ENCODE data around the gene ZNF410.
"Not testable (repeated sequence)": the region's sequence is repeated elsewhere in the genome, so short reads cannot be mapped to it uniquely, and the experiment has no call there.

The ZNF410 gene, protein sequence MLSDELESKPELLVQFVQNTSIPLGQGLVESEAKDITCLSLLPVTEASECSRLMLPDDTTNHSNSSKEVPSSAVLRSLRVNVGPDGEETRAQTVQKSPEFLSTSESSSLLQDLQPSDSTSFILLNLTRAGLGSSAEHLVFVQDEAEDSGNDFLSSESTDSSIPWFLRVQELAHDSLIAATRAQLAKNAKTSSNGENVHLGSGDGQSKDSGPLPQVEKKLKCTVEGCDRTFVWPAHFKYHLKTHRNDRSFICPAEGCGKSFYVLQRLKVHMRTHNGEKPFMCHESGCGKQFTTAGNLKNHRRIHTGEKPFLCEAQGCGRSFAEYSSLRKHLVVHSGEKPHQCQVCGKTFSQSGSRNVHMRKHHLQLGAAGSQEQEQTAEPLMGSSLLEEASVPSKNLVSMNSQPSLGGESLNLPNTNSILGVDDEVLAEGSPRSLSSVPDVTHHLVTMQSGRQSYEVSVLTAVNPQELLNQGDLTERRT

DNA sequence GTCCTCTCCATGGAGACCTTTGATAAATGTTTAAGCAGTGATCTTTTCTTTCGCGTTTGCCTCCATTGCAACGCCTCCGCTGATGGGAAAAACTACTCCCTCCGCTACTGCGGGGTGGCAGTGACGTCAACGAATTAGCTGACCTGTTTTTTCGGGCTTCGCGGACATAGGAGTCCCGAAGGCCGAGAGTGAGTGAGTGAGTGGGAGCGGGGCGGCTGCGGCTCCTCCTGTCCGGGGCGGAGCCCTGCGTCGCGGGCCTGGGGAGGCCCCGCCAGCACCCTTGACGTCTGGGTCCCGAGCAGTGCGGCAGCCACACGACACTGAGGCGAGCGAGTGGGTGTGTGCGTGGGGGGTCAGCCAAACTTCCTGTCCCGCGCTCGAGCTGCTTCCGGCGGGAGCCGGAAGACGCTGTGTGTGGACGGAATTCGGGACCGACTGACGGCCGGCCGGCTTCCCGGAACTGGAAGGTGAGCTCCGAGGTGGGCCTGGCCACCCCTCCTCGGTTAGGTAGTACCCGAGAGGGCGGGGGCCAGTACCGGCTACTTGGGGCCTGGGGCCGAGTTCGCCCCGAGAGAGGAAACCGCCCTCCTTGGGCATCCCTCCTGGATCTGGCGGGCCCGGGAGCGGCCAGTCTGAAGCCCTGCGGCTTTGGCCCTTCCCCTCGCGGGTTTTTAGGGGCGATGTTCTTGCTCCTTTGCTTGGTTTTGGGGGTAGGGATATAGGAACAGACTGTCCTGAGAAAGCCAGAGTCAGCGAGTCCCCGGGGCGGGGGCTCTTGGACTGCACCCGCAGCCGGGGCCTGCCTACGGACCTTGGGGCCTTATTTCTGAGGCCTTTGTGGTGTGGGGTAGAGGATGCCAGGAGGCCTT, at the start of gene ZNF410:
Gene ZNF410, plus strand, starts transcription at position 411 of the 869 bp plus-strand sequence. CDS start 5,317 bp downstream, outside the sequence.
- TF ChIP-seq, protein P1, sequence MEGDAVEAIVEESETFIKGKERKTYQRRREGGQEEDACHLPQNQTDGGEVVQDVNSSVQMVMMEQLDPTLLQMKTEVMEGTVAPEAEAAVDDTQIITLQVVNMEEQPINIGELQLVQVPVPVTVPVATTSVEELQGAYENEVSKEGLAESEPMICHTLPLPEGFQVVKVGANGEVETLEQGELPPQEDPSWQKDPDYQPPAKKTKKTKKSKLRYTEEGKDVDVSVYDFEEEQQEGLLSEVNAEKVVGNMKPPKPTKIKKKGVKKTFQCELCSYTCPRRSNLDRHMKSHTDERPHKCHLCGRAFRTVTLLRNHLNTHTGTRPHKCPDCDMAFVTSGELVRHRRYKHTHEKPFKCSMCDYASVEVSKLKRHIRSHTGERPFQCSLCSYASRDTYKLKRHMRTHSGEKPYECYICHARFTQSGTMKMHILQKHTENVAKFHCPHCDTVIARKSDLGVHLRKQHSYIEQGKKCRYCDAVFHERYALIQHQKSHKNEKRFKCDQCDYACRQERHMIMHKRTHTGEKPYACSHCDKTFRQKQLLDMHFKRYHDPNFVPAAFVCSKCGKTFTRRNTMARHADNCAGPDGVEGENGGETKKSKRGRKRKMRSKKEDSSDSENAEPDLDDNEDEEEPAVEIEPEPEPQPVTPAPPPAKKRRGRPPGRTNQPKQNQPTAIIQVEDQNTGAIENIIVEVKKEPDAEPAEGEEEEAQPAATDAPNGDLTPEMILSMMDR (IDR thresholded peaks at IDR 0.05) = no peak
- peak; percentile 99 for DNase-seq (ENCODE audit: low spot score)
- Histone ChIP-seq H3K27ac (peak within 1 kb of the TSS; percentile 89 to 97), H3K4me3 (peak within 1 kb of the TSS; percentile 91)

DNA sequence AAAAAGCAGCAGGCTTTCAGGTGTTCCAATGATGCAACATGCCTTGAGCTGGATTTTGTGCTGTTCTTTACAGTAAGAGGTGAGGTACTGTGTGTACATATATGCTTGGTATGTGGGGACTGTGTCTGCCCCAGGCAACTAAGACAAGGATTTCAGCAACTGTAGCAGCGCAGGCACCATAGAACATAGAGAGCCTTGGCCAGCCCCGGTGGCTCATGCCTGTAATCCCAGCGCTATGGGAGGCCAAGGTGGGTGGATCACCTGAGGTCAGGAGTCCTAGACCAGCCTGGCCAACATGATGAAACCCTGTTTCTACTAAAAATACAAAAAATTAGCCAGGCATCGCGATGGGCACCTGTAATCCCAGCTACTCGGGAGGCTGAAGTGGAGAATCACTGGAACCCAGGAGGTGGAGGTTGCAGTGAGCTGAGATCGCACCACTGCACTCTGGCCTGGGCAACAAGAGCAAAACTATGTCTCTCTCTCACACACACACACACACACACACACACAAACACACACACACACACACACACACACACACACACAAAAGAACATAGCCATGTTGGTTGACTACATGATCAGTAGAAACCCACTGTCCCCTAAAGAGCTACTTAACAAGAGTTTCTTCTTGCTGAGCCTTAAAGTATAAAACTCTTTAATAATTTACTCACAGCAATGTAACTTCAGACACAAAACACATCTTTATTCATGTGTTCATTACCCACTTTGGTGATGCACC, 48.2 kb upstream of the ZNF410 start:
- H3K27ac ChIP-seq; H3K4me3 ChIP-seq; DNase-seq (ENCODE audit: low spot score): not testable (repeated sequence)

DNA sequence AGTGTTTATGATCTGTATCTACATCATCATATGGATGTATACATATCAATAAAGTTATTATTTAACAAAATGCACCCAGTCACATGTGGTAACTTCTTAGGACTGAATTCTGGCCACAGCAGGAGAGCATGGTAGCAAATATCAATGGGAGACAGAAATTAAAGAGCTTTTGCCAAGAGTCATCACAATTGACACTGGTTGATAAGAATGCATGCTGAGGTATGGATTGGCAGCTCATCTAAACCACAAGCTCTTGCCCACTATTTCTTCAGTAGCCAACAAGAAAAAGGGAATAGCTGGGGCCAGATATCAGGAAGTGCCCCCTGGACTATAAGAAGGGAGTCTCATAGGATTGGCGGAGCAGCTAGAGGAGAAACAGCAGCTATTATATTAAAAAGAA, 44.5 kb upstream of the ZNF410 start:
- TF ChIP-seq, protein P1 (IDR thresholded peaks at IDR 0.05) = no peak
- no peak for DNase-seq (ENCODE audit: low spot score)
- Histone ChIP-seq H3K27ac (no peak overlapping the region), H3K4me3 (no peak overlapping the region)

GRCh38 chr14:73842851-73843250, 43.8 kb upstream of the ZNF410 start:
- TF ChIP-seq, protein P1 (IDR thresholded peaks at IDR 0.05) = no peak
- Histone ChIP-seq H3K27ac (no peak overlapping the region), H3K4me3 (no peak overlapping the region)
- DNase-seq (ENCODE audit: low spot score) = no peak

GRCh38 chr14:73843296-73843695, 43.4 kb upstream of the ZNF410 start:
- H3K4me3 ChIP-seq = no peak overlapping the region
- H3K27ac ChIP-seq = no peak overlapping the region
- no peak for DNase-seq (ENCODE audit: low spot score)
- TF ChIP-seq, protein P1 (IDR thresholded peaks at IDR 0.05) = no peak

- Histone ChIP-seq H3K4me3 (no peak overlapping the region), H3K27ac (no peak overlapping the region)
- TF ChIP-seq, protein P1 (IDR thresholded peaks at IDR 0.05) = no peak
- DNase-seq (ENCODE audit: low spot score) = no peak
Measured at GRCh38 chr14:73846947-73847346, 39.7 kb upstream of the ZNF410 start.

DNA sequence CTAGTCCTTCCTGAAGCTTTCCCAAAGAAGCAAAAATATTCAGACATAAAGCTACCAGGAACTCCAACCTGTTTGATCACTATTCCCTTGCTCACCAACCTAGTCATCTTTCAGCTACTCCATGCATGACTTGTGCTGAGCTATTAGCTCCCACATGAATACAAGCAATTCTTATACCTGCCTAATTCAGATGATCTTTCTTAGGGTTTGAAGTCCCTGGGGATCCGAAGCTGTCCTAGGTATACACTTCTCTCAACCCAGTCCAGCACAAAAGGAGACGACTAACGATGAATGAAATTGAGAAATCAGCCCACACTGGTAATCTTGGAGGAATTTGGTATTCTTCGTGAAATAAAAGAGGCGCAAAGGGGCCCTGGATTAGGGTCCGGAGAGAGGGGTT, 35.7 kb upstream of the ZNF410 start:
- no peak for DNase-seq (ENCODE audit: low spot score)
- peak overlapping the region; percentile 90 to 93 for H3K27ac ChIP-seq
- H3K4me3 ChIP-seq = peak overlapping the region; percentile 74
- TF ChIP-seq, protein P1 (IDR thresholded peaks at IDR 0.05) = no peak

All from coronary artery (tissue), 2 donors.